ENCODE results near the gene ALG14. TPM values are rescaled to one million over a fixed set of nuclear protein-coding genes. Genes with fewer than 3 reads are reported as not detected.

ALG14 gene
- total RNA-seq, 4 donors from 2014 or later = 0.46 to 1.9 (median 1.1) TPM

DNA sequence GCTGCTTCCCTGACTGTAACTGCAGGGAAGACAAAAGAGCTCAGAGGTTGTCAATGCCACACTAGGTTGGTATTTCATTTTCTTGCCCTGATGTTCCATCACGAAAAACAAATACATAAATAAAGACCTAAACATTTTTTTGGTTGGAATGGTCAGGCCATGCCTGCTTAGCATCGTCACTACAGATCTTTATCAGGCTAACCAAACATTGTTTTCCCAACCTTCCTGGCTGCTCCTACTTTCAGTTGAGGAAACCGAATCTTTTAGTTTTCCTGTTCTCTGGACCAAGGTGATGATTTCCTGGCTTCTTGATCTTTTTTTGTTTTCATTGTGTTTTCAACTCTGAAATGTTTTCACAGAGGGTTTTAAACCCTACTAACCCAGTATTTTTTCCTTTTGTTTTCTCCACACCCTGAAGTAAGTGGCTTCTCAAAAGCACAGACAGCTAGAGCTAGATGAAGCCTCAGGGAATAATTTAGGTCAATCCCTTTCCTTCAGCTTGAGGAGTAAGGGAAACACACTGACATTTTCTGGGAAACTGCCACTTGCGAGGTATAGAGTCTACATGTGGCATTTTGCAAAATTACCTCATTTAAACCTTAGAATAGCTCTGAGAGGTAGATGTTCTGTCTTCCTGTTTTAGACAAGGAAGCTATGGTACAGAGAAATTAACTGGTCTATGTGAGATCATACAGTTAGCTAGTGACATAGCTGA lies 78.7 kb downstream of the ALG14 start:
- no peak for TF ChIP-seq POLR2A (IDR thresholded peaks at IDR 0.05)
- TF ChIP-seq, protein P1, sequence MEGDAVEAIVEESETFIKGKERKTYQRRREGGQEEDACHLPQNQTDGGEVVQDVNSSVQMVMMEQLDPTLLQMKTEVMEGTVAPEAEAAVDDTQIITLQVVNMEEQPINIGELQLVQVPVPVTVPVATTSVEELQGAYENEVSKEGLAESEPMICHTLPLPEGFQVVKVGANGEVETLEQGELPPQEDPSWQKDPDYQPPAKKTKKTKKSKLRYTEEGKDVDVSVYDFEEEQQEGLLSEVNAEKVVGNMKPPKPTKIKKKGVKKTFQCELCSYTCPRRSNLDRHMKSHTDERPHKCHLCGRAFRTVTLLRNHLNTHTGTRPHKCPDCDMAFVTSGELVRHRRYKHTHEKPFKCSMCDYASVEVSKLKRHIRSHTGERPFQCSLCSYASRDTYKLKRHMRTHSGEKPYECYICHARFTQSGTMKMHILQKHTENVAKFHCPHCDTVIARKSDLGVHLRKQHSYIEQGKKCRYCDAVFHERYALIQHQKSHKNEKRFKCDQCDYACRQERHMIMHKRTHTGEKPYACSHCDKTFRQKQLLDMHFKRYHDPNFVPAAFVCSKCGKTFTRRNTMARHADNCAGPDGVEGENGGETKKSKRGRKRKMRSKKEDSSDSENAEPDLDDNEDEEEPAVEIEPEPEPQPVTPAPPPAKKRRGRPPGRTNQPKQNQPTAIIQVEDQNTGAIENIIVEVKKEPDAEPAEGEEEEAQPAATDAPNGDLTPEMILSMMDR (IDR thresholded peaks at IDR 0.05) = no peak
- no peak for DNase-seq (ENCODE audit: low spot score in 2 of 2)
- WGBS, 2 donors = 85 to 86% methylated on average over 4 of the region's 4 CpGs
- H3K4me3 ChIP-seq (ENCODE audit: low read depth, poor library complexity, severe bottlenecking) = no peak overlapping the region
- intact Hi-C loops (cut with DNase I; ENCODE audit: low total_unique reads) = no loop called here

- no peak for DNase-seq (ENCODE audit: low spot score in 2 of 2)
- no peak overlapping the region for H3K4me3 ChIP-seq (ENCODE audit: low read depth, poor library complexity, severe bottlenecking)
- intact Hi-C loops (cut with DNase I; ENCODE audit: low total_unique reads) = no loop called here
- TF ChIP-seq, protein P1 (IDR thresholded peaks at IDR 0.05) = no peak
- no peak for TF ChIP-seq POLR2A (IDR thresholded peaks at IDR 0.05)
- 80 to 81% methylated on average over 2 of the region's 2 CpGs for WGBS, 2 donors
Measured at GRCh38 chr1:94992863-94993563, 79.7 kb downstream of the ALG14 start.

DNA sequence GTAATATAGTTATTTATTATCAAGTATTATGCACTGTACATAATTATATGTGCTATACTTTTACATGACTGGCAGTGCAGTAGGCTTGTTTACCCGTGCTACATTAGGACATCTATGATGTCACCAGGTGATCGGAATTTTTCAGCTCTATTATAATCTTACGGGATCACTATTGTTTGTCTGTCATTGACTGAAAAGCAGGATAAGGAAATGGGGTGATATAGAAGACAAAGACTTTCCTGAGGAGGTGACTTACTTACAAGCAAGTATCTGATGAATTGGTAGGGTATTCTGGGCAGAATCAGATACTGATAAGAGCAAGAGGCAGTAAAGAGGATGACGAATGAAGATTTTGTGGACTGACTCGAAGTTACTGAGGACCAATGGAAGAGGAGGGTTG lies 80.6 kb downstream of the ALG14 start:
- DNase-seq (ENCODE audit: low spot score in 2 of 2) = no peak
- intact Hi-C loops (cut with DNase I; ENCODE audit: low total_unique reads) = no loop called here
- TF ChIP-seq, protein P1 (IDR thresholded peaks at IDR 0.05) = no peak
- TF ChIP-seq POLR2A (IDR thresholded peaks at IDR 0.05) = no peak
- 84 to 85% methylated on average over 5 of the region's 5 CpGs for WGBS, 2 donors
- no peak overlapping the region for H3K4me3 ChIP-seq (ENCODE audit: low read depth, poor library complexity, severe bottlenecking)

DNA sequence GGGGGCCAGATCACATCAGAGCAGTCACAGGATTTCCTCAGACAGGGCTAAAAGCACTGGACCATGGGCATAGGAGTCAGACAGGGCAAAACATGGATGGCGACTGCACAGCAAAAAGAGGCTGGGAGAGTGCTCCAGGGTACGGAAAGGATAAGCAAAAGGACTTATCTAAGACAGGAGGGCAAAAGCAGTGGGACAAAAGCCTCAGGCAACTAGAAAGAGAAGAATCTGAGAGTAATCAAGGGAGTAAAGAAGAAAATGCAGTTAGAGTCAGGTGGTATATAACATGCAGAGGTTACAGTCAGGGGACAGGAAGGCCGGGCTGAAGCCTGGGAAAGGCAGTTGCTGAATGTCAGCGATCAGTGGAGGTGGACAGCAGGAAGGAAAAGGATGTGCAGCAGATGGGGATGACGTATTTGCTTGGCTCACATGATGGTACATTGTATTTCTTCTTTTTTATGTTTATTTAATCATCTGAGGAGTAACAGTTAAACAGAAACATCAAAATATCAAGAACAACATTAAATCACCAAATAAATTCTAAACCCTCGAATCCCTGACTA lies 82.8 kb downstream of the ALG14 start:
- intact Hi-C loops (cut with DNase I; ENCODE audit: low total_unique reads) = no loop called here
- H3K4me3 ChIP-seq (ENCODE audit: low read depth, poor library complexity, severe bottlenecking) = no peak overlapping the region
- no peak for TF ChIP-seq POLR2A (IDR thresholded peaks at IDR 0.05)
- TF ChIP-seq, protein P1 (IDR thresholded peaks at IDR 0.05) = no peak
- no peak for DNase-seq (ENCODE audit: low spot score in 2 of 2)
- 83 to 87% methylated on average over 6 of the region's 6 CpGs for WGBS, 2 donors

DNA sequence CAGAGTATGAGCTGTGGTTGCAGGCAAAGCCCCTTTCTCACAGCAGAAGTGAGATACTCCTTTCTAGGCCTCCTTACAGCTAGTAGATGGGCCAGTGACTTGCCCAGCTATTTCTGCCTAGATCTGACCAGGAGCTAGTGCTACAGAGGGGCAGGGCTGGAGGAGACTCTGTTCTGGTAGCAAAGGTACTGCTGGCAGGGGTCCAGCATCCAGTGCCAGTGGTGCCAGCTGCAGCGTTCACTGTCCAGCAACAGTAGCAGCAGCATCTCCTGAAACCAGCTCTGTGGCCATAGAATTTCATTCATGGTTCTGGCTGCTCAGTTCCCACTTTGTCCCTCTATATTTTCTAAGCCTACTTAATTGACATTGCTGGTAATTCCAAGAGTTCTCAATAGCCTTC lies 83.4 kb downstream of the ALG14 start:
- no peak overlapping the region for H3K4me3 ChIP-seq (ENCODE audit: low read depth, poor library complexity, severe bottlenecking)
- 43 to 73% methylated on average over 1 of the region's 1 CpG for WGBS, 2 donors
- intact Hi-C loops (cut with DNase I; ENCODE audit: low total_unique reads) = no loop called here
- TF ChIP-seq, protein P1 (IDR thresholded peaks at IDR 0.05) = no peak
- TF ChIP-seq POLR2A (IDR thresholded peaks at IDR 0.05) = no peak
- no peak for DNase-seq (ENCODE audit: low spot score in 2 of 2)

Data from lower leg skin (tissue), 4 donors.